Gastroesophageal sphincter (tissue), 4 donors: ENCODE results near the gene SH3RF3. TPM values are rescaled to one million over a fixed set of nuclear protein-coding genes. Genes with fewer than 3 reads are reported as not detected.

ENCODE experiments used
- ATAC-seq: fragments of 150-250 bp; one replicate; pipeline ENCODE4 v1.9.1; 2016; ENCODE audit warnings: mild to moderate bottlenecking, moderate library complexity
- H3K27ac ChIP-seq, 4 donors: fragments of 200-600 bp; sonication (generic) in 3 of 4; 1 replicate in 3 of 4; 2 replicates in 1 of 4; pipeline ENCODE4 v1.5.1; 2016 to 2019
- H3K27me3 ChIP-seq: fragments of 200-600 bp; sonication (generic); one replicate; pipeline ENCODE4 v1.5.1; 2019
- H3K36me3 ChIP-seq, 2 donors: fragments of 200-600 bp; sonication (generic); one replicate each; pipeline ENCODE4 v1.5.1; 2019; ENCODE audit warnings: control low read depth in 1 of 2
- H3K4me1 ChIP-seq, 3 donors: fragments of 200-600 bp; sonication (generic); 1 replicate in 2 of 3; 2 replicates in 1 of 3; pipeline ENCODE4 v1.5.1; 2016 to 2019; ENCODE audit warnings: control low read depth in 2 of 3
- H3K4me3 ChIP-seq, 2 donors: fragments of 200-600 bp; sonication (generic); one replicate each; pipeline ENCODE4 v1.5.1; 2019; ENCODE audit warnings: mild to moderate bottlenecking in 1 of 2, moderate library complexity in 1 of 2
- H3K9me3 ChIP-seq, 3 donors: fragments of 200-600 bp; sonication (generic); one replicate each; pipeline ENCODE4 v1.5.1; 2017 to 2019; ENCODE audit warnings: control low read depth in 2 of 3
- CTCF ChIP-seq, 4 experiments: fragments of 200-600 bp in 2 of 4; fragments of 450-650 bp in 2 of 4; sonication (generic) in 1 of 4; IDR thresholded peaks; one replicate each; pipeline ENCODE4 v1.5.1; 2017 to 2019; ENCODE audit warnings: antibody characterized with exemption in 4 of 4, mild to moderate bottlenecking in 2 of 4, moderate library complexity in 2 of 4
- EP300 ChIP-seq: sonication (generic); formaldehyde crosslinking; IDR thresholded peaks from one replicate; pipeline ENCODE4 v1.6.1; 2017; ENCODE audit warnings: antibody characterized with exemption, mild to moderate bottlenecking
- POLR2A ChIP-seq, 2 donors: fragments of 450-650 bp; IDR thresholded peaks; one replicate each; pipeline ENCODE4 v1.6.1; 2017; ENCODE audit warnings: antibody characterized with exemption in 2 of 2, mild to moderate bottlenecking in 2 of 2, moderate library complexity in 1 of 2
- POLR2AphosphoS5 ChIP-seq: sonication (generic); formaldehyde crosslinking; IDR thresholded peaks from one replicate; pipeline ENCODE4 v1.6.1; 2017; ENCODE audit warnings: antibody characterized with exemption
- WGBS, 2 donors: methylation state at CpG; one replicate each; pipeline ENCODE4 v1.1.5; 2018; ENCODE audit warnings: low coverage in 1 of 2; 5-methylcytosine and 5-hydroxymethylcytosine counted together
- total RNA-seq, 4 donors: library from RNA; depleted of rRNA; stranded (reverse); fragments of >200 nt; gene quantifications; one replicate each; pipeline ENCODE4 v1.1.0, GENCODE V29; 2016

Gene SH3RF3
- total RNA-seq, 4 donors from 2014 or later = 10.1 to 15.8 (median 13.2) TPM

DNA sequence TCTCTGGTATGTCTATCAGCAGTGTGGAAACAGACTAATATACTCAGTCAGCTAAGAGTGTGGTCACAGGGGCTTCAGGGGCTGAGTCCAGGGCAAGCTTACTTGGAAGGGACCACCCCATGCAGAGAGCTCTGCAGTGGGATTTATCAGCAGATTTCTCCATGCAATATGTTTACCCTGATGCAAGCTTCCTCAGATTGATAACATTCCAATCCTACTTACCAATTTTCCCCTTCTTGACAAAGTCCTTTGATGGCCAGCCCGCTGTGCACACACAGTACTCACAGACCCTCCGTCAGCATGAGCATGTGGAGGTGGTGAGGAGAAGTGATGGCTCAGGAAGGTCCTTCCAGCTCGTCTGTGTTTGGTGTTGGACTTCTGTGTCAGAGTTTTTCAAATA, 51.8 kb downstream of the SH3RF3 start:
- no peaks in the 10 kb centered on the region for H3K9me3 ChIP-seq
- WGBS, 2 donors = 94 to 100% methylated on average over 2 to 3 of the region's 3 CpGs
- TF ChIP-seq EP300 (no peak), POLR2AphosphoS5 (no peak), POLR2A (IDR thresholded peaks at IDR 0.05) (no peak), CTCF (IDR thresholded peaks at IDR 0.05) (no peak)
- ATAC-seq = no peak
- H3K36me3 ChIP-seq = no peaks in the 10 kb centered on the region
- no peak overlapping the region for H3K4me3 ChIP-seq
- no peaks in the 10 kb centered on the region for H3K27me3 ChIP-seq
- no peak overlapping the region for H3K27ac ChIP-seq
- peaks cover 2 to 36% (median 11%) of the 10 kb centered on the region in 3 donors for H3K4me1 ChIP-seq

DNA sequence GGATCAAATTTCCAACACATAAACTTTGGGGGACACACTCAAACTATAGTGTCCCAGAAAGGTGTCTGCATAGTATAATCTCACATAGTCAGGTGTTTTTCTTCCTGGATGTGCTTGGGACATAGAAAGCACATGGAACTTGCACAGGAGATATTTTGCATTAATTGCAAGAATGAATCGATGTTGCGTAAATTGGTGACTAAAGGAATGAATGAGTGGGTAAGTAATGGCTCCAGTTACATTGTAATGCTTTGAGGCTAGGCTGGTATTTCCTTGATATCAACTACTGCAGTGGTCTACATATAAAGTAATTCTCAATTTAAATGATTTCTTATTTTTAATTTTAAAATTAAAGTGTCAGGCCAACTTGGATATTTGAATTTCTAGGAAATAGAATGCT, 53.4 kb downstream of the SH3RF3 start:
- TF ChIP-seq POLR2AphosphoS5 (no peak), EP300 (no peak)
- H3K4me1 ChIP-seq = peaks cover 12 to 43% (median 20%) of the 10 kb centered on the region in 3 donors
- no peaks in the 10 kb centered on the region for H3K9me3 ChIP-seq
- no peak for ATAC-seq
- no peaks in the 10 kb centered on the region for H3K36me3 ChIP-seq
- H3K4me3 ChIP-seq = no peak overlapping the region
- no peak overlapping the region for H3K27ac ChIP-seq
- WGBS, 2 donors = 87 to 100% methylated on average over 2 of the region's 2 CpGs
- H3K27me3 ChIP-seq = no peaks in the 10 kb centered on the region

DNA sequence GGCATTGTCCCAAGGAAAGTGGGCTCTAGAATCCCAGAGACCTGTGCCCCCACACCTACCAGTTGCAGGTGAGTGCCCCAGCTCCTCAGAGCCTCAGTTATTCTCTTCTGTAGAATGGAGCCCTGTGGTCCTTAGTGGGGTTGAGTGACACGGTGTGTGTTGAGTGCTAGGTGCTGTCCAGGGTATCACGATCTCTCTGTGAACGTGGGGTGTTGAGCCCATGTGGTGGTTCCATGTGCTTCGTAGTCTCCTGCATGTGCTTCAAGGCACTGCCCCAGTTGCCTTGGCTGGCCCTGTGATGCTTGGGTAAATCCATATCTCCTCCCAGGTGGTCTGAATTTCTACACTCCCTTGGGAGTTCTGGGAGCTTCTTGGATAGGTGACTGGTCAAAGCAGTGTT, 54.9 kb downstream of the SH3RF3 start:
- Histone ChIP-seq H3K4me1 (peaks cover 12 to 30% (median 20%) of the 10 kb centered on the region in 3 donors), H3K4me3 (no peak overlapping the region), H3K27me3 (no peaks in the 10 kb centered on the region), H3K27ac (peak overlapping the region in 2 of 4 donors; percentile 82 to 86), H3K36me3 (no peaks in the 10 kb centered on the region), H3K9me3 (no peaks in the 10 kb centered on the region)
- 95 to 100% methylated on average over 2 to 4 of the region's 4 CpGs for WGBS, 2 donors
- ATAC-seq = no peak
- TF ChIP-seq POLR2AphosphoS5 (no peak), CTCF (IDR thresholded peaks at IDR 0.05) (no peak), POLR2A (IDR thresholded peaks at IDR 0.05) (no peak), EP300 (no peak)

- TF ChIP-seq POLR2AphosphoS5 (no peak), POLR2A (IDR thresholded peaks at IDR 0.05) (no peak), CTCF (IDR thresholded peaks at IDR 0.05) (no peak), EP300 (no peak)
- H3K4me3 ChIP-seq = no peak overlapping the region
- ATAC-seq = no peak
- no peaks in the 10 kb centered on the region for H3K36me3 ChIP-seq
- H3K27me3 ChIP-seq = no peaks in the 10 kb centered on the region
- peak overlapping the region; percentile 82 to 95 (median 90) for H3K27ac ChIP-seq
- no peaks in the 10 kb centered on the region for H3K9me3 ChIP-seq
- H3K4me1 ChIP-seq = peaks cover 12 to 30% (median 20%) of the 10 kb centered on the region in 3 donors
- no CpG with 5 or more reads among the region's 3 CpGs for WGBS, 2 donors
These were observed 55.4 kb downstream of the SH3RF3 start for GRCh38 chr2:109184368-109184767.

DNA sequence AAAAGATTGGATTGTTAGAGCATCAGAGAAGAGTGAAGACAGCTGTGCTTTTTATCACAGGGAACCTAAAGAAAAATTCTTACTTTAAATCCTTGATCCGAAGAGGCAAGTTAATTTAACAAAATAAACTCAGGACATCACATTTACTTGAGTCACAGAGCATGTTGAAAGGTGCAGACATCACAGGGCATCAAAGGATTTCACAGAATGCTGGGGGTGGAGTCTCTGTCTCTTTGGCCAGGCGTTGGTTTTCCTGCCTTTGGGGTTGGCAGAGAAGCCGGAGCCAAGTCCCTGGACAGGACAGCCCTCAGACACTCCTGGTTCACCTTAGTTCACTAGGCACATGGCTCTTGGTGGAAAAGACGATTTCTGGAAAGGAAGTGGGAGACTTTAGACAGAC, 56.3 kb downstream of the SH3RF3 start:
- Histone ChIP-seq H3K4me3 (no peak overlapping the region), H3K27ac (peak overlapping the region; percentile 82 to 95 (median 90)), H3K4me1 (peaks cover 12 to 30% (median 20%) of the 10 kb centered on the region in 3 donors), H3K27me3 (no peaks in the 10 kb centered on the region), H3K9me3 (no peaks in the 10 kb centered on the region), H3K36me3 (no peaks in the 10 kb centered on the region)
- peak; percentile 85 for ATAC-seq
- no peak for TF ChIP-seq CTCF (IDR thresholded peaks at IDR 0.05)
- peak; percentile 85 for TF ChIP-seq POLR2AphosphoS5
- 14 to 21% methylated on average over 2 to 3 of the region's 4 CpGs for WGBS, 2 donors
